ENCODE measurements around the gene FAM199X. TPM values are rescaled to one million over a fixed set of nuclear protein-coding genes. Genes with fewer than 3 reads are reported as not detected.

FAM199X gene
- total RNA-seq, 1 experiment from 2014 or later = 14.3 TPM

DNA sequence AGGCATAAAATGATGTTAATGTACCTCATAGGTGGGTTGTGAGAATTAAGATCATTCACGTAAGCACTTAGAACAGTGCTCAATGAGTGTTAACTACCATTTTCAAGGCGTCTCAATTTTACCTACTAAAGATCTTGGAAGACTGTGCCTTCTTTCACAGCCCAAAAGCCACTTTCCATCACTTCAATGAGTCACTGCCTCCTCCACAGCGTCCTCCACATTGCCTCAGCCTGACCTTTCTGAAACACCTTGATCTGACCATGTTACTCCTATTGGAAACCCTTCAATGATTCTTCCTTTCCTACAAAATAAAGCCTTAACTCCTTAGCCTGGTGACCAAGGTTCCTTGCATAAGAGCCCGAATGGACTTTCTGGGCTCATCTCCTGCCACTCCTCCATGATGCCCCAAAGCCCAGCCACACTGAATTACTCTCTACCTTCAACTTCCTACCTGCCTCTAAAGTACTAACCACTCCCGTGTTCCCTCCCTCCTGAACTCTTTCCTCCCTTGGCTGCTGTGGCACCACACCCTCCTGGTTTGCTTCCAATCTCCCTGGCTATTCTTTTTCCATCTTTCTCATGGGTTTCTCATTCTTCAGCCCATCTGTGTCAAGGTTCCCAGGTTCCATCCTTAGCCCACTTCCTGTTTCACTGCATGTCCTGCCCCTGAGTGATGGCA lies 31.5 kb upstream of the FAM199X start:
- Histone ChIP-seq H3K4me1 (ENCODE audit: insufficient read depth, low read length, poor library complexity, severe bottlenecking) (no peaks in the 10 kb centered on the region), H3K27ac (ENCODE audit: low read depth, low read length, poor library complexity, severe bottlenecking) (no peak overlapping the region), H3K36me3 (ENCODE audit: insufficient read depth, low read length, poor library complexity, severe bottlenecking) (no peaks in the 10 kb centered on the region), H3K27me3 (replicated peaks; ENCODE audit: insufficient read depth, low read depth, low read length, poor library complexity) (peaks cover 4% of the 10 kb centered on the region), H3K9me3 (ENCODE audit: low read depth, low read length, poor library complexity, severe bottlenecking) (no peaks in the 10 kb centered on the region), H3K4me3 (ENCODE audit: low read depth, low read length, poor library complexity, severe bottlenecking) (no peak overlapping the region)
- POLR2A ChIA-PET (ENCODE audit: low non-redundant PET) = no interaction called here
- no TSS peak for BruUV-seq (replicated peaks)
- no peak for TF ChIP-seq EZH2 (IDR thresholded peaks at IDR 0.05; ENCODE audit: borderline replicate concordance, low read depth, low read length, poor library complexity, severe bottlenecking)
- CTCF ChIA-PET = no interaction called here
- DNase-seq (ENCODE audit: low spot score) = no peak
- intact Hi-C loops (cut with micrococcal nuclease; ENCODE audit: unreplicated experiment) = loop anchor here (5.0 to 10.0 kb wide), 2 partner anchors 447 to 600 kb away; partner anchors contain the start of gene MORF4L2

- Histone ChIP-seq H3K4me3 (ENCODE audit: low read depth, low read length, poor library complexity, severe bottlenecking) (no peak overlapping the region), H3K36me3 (ENCODE audit: insufficient read depth, low read length, poor library complexity, severe bottlenecking) (no peaks in the 10 kb centered on the region), H3K4me1 (ENCODE audit: insufficient read depth, low read length, poor library complexity, severe bottlenecking) (no peaks in the 10 kb centered on the region), H3K27me3 (replicated peaks; ENCODE audit: insufficient read depth, low read depth, low read length, poor library complexity) (peaks cover 4% of the 10 kb centered on the region), H3K27ac (ENCODE audit: low read depth, low read length, poor library complexity, severe bottlenecking) (no peak overlapping the region), H3K9me3 (ENCODE audit: low read depth, low read length, poor library complexity, severe bottlenecking) (no peaks in the 10 kb centered on the region)
- no peak for DNase-seq (ENCODE audit: low spot score)
- POLR2A ChIA-PET (ENCODE audit: low non-redundant PET) = no interaction called here
- intact Hi-C loops (cut with micrococcal nuclease; ENCODE audit: unreplicated experiment) = loop anchor here (1.0 to 10.0 kb wide), 4 partner anchors 37 to 601 kb away; partner anchors contain the start of gene MORF4L2
- TF ChIP-seq CTCF (conservative IDR thresholded peaks at IDR 0.05; ENCODE audit: low read depth, low read length) (no peak), EZH2 (IDR thresholded peaks at IDR 0.05; ENCODE audit: borderline replicate concordance, low read depth, low read length, poor library complexity, severe bottlenecking) (no peak)
- BruUV-seq (replicated peaks) = no TSS peak
- CTCF ChIA-PET = no interaction called here
Measured at GRCh38 chrX:104135677-104136076, 30.6 kb upstream of the FAM199X start.

DNA sequence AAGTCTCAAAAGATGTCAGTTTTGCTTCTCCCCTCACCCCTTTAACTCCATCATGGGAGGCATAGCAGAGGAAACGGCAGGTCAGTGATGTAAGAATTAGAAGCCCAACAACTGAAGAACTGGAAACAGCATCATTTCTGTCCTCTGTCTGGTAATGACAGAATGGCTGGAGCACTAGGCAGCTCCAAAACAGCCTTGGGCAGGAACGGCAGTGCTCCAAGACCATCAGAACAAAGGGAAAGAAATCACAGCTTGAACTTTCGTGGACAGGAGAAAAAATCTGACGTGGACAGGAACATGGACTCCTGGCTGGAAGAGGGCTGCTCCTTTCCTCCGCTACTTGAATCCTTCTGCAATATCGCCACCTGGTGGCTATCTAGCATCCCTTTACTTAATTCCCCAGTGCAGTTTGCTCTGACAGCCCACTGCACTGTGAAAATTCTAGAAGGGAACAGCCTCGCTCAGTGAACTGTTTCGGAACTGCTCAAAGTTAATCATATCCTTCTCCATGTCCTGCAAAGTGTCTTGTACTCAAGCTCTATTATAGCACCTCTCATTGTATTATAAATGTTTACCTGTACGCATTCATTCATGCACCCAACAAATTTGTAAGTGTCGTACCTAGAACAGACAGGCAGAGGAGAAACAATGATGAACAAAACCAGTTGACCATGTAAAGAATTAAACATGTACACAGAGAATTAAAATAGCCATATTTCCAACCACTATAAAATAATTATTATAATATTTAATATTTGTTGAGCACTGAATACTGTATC lies 29.8 kb upstream of the FAM199X start:
- peaks cover 4% of the 10 kb centered on the region for H3K27me3 ChIP-seq (replicated peaks; ENCODE audit: insufficient read depth, low read depth, low read length, poor library complexity)
- H3K36me3 ChIP-seq (ENCODE audit: insufficient read depth, low read length, poor library complexity, severe bottlenecking) = no peaks in the 10 kb centered on the region
- POLR2A ChIA-PET (ENCODE audit: low non-redundant PET) = no interaction called here
- DNase-seq (ENCODE audit: low spot score) = peak; percentile 85
- no peaks in the 10 kb centered on the region for H3K9me3 ChIP-seq (ENCODE audit: low read depth, low read length, poor library complexity, severe bottlenecking)
- no peaks in the 10 kb centered on the region for H3K4me1 ChIP-seq (ENCODE audit: insufficient read depth, low read length, poor library complexity, severe bottlenecking)
- H3K4me3 ChIP-seq (ENCODE audit: low read depth, low read length, poor library complexity, severe bottlenecking) = no peak overlapping the region
- intact Hi-C loops (cut with micrococcal nuclease; ENCODE audit: unreplicated experiment) = loop anchor here (1.0 to 10.0 kb wide), 4 partner anchors 38 to 602 kb away; partner anchors contain the start of gene MORF4L2
- no TSS peak for BruUV-seq (replicated peaks)
- TF ChIP-seq CTCF (conservative IDR thresholded peaks at IDR 0.05; ENCODE audit: low read depth, low read length) = peak; percentile 76
- TF ChIP-seq EZH2 (IDR thresholded peaks at IDR 0.05; ENCODE audit: borderline replicate concordance, low read depth, low read length, poor library complexity, severe bottlenecking) = no peak
- H3K27ac ChIP-seq (ENCODE audit: low read depth, low read length, poor library complexity, severe bottlenecking) = no peak overlapping the region
- CTCF ChIA-PET = no interaction called here
